Fibroblast of skin of right biceps (primary cell): ENCODE data around the gene CEACAM16.
"Not testable (repeated sequence)": the region's sequence is repeated elsewhere in the genome, so short reads cannot be mapped to it uniquely, and the experiment has no call there.

Experiments used
- DNase-seq: peaks from one replicate; pipeline ENCODE4 v3.0.0-alpha.2; 2013

The CEACAM16 gene

GRCh38 chr19:44698492-44699201 is at the start of gene CEACAM16:
CEACAM16 (plus strand) TSS chr19:44699151; CDS start chr19:44701457, 2,306 bp downstream.
- no peak for DNase-seq

- no peak for DNase-seq
Measured at GRCh38 chr19:44649578-44650145, 49.3 kb upstream of the CEACAM16 start.

- DNase-seq = no peak
Measured at GRCh38 chr19:44653343-44653742, 45.6 kb upstream of the CEACAM16 start.

- peak; percentile 49 for DNase-seq
Measured at GRCh38 chr19:44653977-44654774, 44.8 kb upstream of the CEACAM16 start.

GRCh38 chr19:44657211-44657921 is 41.6 kb upstream of the CEACAM16 start:
- DNase-seq = peak; percentile 77

GRCh38 chr19:44658069-44658733 is 40.8 kb upstream of the CEACAM16 start:
- no peak for DNase-seq

GRCh38 chr19:44660081-44660480 is 38.9 kb upstream of the CEACAM16 start:
- DNase-seq = no peak

- no peak for DNase-seq
Measured at GRCh38 chr19:44661205-44661604, 37.7 kb upstream of the CEACAM16 start.

GRCh38 chr19:44661904-44662303 is 37.0 kb upstream of the CEACAM16 start:
- DNase-seq = no peak

GRCh38 chr19:44662691-44663385 is 36.1 kb upstream of the CEACAM16 start:
- DNase-seq = no peak

GRCh38 chr19:44663996-44664395 is 35.0 kb upstream of the CEACAM16 start:
- DNase-seq = no peak

- no peak for DNase-seq
Measured at GRCh38 chr19:44664976-44665375, 34.0 kb upstream of the CEACAM16 start.

- DNase-seq = no peak
Measured at GRCh38 chr19:44666852-44667556, 31.9 kb upstream of the CEACAM16 start.

- DNase-seq = no peak
Measured at GRCh38 chr19:44668985-44669764, 29.8 kb upstream of the CEACAM16 start.

- DNase-seq = not testable (repeated sequence)
Measured at GRCh38 chr19:44670027-44670426, 28.9 kb upstream of the CEACAM16 start.

GRCh38 chr19:44671400-44671799 is 27.6 kb upstream of the CEACAM16 start, which contains the start of gene CEACAM19:
CEACAM19 (plus strand) TSS chr19:44671482; CDS start chr19:44671932, 450 bp downstream.
- no peak for DNase-seq

GRCh38 chr19:44672226-44672625 is 26.7 kb upstream of the CEACAM16 start:
- DNase-seq = no peak

GRCh38 chr19:44673510-44673909 is 25.4 kb upstream of the CEACAM16 start:
- DNase-seq = no peak

GRCh38 chr19:44675521-44675920 is 23.4 kb upstream of the CEACAM16 start:
- no peak for DNase-seq
